Upper lobe of right lung (tissue), 1 donor: ENCODE measurements around the gene TMEM163. TPM values are rescaled to one million over a fixed set of nuclear protein-coding genes. Genes with fewer than 3 reads are reported as not detected.

Experiments used
- ATAC-seq: fragments of 200-7000 bp; cut with Tn5 transposase; one replicate; pipeline ENCODE4 v1.9.1; 2020; ENCODE audit warnings: mild to moderate bottlenecking, moderate library complexity
- DNase-seq: peaks from one replicate; pipeline ENCODE4 v3.0.0-alpha.2; 2020
- H3K27ac ChIP-seq: fragments of 200-600 bp; one replicate; pipeline ENCODE4 v1.8.0; 2022
- H3K27me3 ChIP-seq: fragments of 200-600 bp; one replicate; pipeline ENCODE4 v1.8.0; 2022; ENCODE audit warnings: mild to moderate bottlenecking
- H3K36me3 ChIP-seq: fragments of 200-600 bp; one replicate; pipeline ENCODE4 v1.8.0; 2022
- H3K4me1 ChIP-seq: fragments of 200-600 bp; one replicate; pipeline ENCODE4 v1.8.0; 2022
- H3K4me3 ChIP-seq: fragments of 200-600 bp; one replicate; pipeline ENCODE4 v1.8.0; 2022; ENCODE audit warnings: mild to moderate bottlenecking
- H3K9me3 ChIP-seq: fragments of 200-600 bp; one replicate; pipeline ENCODE4 v1.8.0; 2022
- CTCF ChIP-seq: fragments of 200-600 bp; IDR thresholded peaks from one replicate; pipeline ENCODE4 v1.8.0; 2022; ENCODE audit warnings: antibody characterized with exemption
- intact Hi-C: fragments of 100-400 bp; cut with DNase I; formaldehyde crosslinking; loops from one replicate; pipeline ENCODE4 v1.11.0; 2022
- total RNA-seq: library from RNA; stranded (reverse); fragmentation: NEBNext Ultra II Directional; extraction: Animal tissue kit (Norgen Biotek cat#: 25700); gene quantifications from one replicate; pipeline ENCODE4 v1.2.1, GENCODE V29; 2021
- donor health status: DM: no; HTN: yes; CAD: no; lungs with severe emphysema.

Gene TMEM163
- total RNA-seq, 1 donor from 2014 or later, result 34.6 TPM

- no peak for ATAC-seq
- Histone ChIP-seq H3K4me1 (no peaks in the 10 kb centered on the region), H3K27me3 (no peaks in the 10 kb centered on the region), H3K36me3 (no peaks in the 10 kb centered on the region), H3K4me3 (no peak overlapping the region), H3K9me3 (no peaks in the 10 kb centered on the region), H3K27ac (no peak overlapping the region)
- DNase-seq, result no peak
- TF ChIP-seq CTCF, result no peak
- intact Hi-C loops, result no loop called here
These were observed 216.7 kb downstream of the TMEM163 start for GRCh38 chr2:134502104-134502503.

GRCh38 chr2:134501476-134502091 lies 217.2 kb downstream of the TMEM163 start:
- no peak overlapping the region for H3K4me3 ChIP-seq

GRCh38 chr2:134500211-134500935 lies 218.4 kb downstream of the TMEM163 start:
- Histone ChIP-seq H3K36me3 (no peaks in the 10 kb centered on the region), H3K27ac (no peak overlapping the region), H3K27me3 (no peaks in the 10 kb centered on the region), H3K9me3 (no peaks in the 10 kb centered on the region), H3K4me3 (no peak overlapping the region), H3K4me1 (no peaks in the 10 kb centered on the region)
- TF ChIP-seq CTCF, result no peak
- ATAC-seq (no peak), DNase-seq (no peak)
- intact Hi-C loops, result no loop called here

More at GRCh38 chr2:134501476-134502091, 217.2 kb downstream of the TMEM163 start:
- ATAC-seq, result no peak
- no peaks in the 10 kb centered on the region for H3K36me3 ChIP-seq
- H3K9me3 ChIP-seq, result no peaks in the 10 kb centered on the region
- H3K4me1 ChIP-seq, result no peaks in the 10 kb centered on the region
- intact Hi-C loops, result no loop called here
- TF ChIP-seq CTCF, result no peak
- DNase-seq, result no peak
- no peak overlapping the region for H3K27ac ChIP-seq
- no peaks in the 10 kb centered on the region for H3K27me3 ChIP-seq

DNA sequence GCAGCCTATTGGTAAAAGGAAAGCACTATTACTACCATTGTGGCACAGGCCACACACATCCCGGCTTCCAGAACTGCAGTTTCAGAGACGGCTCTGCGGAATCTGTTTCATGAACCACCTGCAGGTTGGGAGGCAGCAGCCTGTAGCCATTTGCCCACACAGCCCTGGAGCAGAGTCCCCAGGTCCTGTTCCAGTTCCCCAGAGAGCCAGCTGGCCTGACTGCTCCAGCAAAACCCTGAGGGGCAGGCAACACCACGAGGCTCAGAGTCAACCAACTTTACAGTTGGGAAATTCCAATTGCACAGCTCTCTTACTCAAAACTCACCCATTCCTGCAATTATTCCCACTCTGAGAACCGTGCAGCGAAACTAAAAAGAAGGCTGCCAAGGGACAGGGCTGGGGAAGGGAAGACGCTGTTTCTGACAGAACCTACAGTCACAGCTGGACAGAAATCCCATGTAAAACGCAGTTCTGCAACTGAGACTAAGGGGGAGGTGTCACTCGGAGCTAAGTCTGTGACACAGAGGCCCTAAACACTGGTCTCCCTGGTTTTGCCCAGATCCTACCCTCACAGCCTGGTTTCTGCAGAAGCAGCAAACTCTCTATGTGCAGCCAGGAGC lies 219.4 kb downstream of the TMEM163 start:
- Histone ChIP-seq H3K4me1 (no peaks in the 10 kb centered on the region), H3K9me3 (no peaks in the 10 kb centered on the region), H3K27ac (no peak overlapping the region), H3K36me3 (no peaks in the 10 kb centered on the region), H3K4me3 (no peak overlapping the region), H3K27me3 (no peaks in the 10 kb centered on the region)
- TF ChIP-seq CTCF, result no peak
- no peak for ATAC-seq
- DNase-seq, result no peak
- intact Hi-C loops, result no loop called here

DNA sequence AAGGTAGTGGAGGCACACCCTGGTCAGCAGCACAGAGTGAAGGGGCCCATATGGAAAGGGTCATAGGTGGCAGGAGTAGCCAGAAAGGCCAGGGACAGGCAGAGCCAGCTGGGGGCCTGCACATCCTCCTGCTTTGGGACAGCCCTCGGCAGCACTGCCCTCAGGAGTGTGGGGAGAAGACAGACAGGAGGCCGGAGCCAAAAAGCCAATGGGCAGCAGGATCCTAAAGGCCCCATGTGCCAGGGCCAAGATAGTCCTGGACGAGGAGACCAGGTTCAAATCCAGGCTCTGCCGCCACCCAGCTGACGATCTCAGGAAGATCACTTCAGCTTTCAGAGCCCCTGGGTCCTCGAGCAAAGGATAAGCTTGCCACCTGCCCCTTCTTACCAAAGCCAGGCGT lies 220.1 kb downstream of the TMEM163 start:
- no peak for DNase-seq

More for the DNA sequence above, 220.1 kb downstream of the TMEM163 start:
- H3K4me1 ChIP-seq, result no peaks in the 10 kb centered on the region
- ATAC-seq, result peak; percentile 23
- no peak for TF ChIP-seq CTCF
- H3K27me3 ChIP-seq, result no peaks in the 10 kb centered on the region
- no peaks in the 10 kb centered on the region for H3K36me3 ChIP-seq
- no peak overlapping the region for H3K4me3 ChIP-seq
- no peak overlapping the region for H3K27ac ChIP-seq
- no peaks in the 10 kb centered on the region for H3K9me3 ChIP-seq
- intact Hi-C loops, result no loop called here
